GM20000 (cell line): ENCODE measurements around the gene SLC6A8.
A peak's percentile ranks its signal among the peaks of the same experiment; 100 is the strongest.

ENCODE experiments used
- DNase-seq: peaks from one replicate; pipeline ENCODE4 v3.0.0; 2012; ENCODE audit warnings: low spot score
- TF ChIP-seq, protein P1 (sequence below): IDR thresholded peaks from 2 replicates; pipeline ENCODE4 v1.5.1; 2012; ENCODE audit warnings: mild to moderate bottlenecking, control low read depth; ENCODE audit errors: extremely low read depth, missing control alignments

SLC6A8 gene

DNA sequence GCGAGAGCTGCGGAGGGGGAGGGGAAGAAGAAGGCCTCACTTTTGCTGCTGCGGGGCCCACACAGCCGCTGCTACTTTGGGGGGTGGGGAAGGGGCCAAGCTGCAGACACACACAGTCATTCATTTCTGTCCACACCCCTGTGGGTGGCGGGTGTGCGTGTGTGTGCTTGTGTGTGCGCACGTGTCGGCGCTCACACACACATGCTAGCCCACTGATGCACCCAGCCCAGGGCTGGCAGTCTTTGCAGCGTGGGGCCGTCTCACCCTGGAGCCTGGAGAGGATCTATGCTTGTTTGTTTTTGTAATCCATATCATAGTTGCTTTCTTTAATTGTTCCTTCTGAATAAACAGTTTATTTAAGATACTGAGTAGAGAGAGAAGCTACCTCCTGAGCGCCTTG, 36.8 kb upstream of the SLC6A8 start:
- TF ChIP-seq, protein P1, sequence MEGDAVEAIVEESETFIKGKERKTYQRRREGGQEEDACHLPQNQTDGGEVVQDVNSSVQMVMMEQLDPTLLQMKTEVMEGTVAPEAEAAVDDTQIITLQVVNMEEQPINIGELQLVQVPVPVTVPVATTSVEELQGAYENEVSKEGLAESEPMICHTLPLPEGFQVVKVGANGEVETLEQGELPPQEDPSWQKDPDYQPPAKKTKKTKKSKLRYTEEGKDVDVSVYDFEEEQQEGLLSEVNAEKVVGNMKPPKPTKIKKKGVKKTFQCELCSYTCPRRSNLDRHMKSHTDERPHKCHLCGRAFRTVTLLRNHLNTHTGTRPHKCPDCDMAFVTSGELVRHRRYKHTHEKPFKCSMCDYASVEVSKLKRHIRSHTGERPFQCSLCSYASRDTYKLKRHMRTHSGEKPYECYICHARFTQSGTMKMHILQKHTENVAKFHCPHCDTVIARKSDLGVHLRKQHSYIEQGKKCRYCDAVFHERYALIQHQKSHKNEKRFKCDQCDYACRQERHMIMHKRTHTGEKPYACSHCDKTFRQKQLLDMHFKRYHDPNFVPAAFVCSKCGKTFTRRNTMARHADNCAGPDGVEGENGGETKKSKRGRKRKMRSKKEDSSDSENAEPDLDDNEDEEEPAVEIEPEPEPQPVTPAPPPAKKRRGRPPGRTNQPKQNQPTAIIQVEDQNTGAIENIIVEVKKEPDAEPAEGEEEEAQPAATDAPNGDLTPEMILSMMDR, result no peak
- no peak for DNase-seq

DNA sequence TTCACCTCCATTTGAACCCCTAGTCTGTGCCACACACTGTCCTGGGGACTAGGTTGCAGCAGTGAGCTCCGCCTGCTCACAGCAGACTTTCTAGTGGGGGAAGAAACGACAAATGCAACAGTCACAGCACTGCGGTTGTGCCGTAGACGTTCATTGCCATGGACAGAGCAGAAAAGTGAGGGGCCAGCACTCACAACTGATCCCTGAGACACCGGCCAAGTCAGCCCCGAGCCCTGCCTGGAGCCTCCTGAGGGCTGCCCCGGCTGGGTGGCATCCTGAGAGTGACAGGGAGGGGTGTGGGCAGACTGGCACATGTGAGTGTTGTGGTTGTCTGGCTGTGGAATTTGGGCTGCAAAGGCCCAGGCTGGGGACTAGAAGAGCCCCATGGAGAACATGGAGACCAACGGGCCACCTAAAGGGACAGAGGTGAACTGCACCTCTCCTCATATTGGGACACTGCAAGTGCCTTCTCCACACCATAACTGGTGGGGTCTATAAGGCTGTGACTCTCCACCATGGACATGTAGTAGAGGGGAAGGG, 36.1 kb upstream of the SLC6A8 start:
- TF ChIP-seq, protein P1, result no peak
- DNase-seq, result peak; percentile 44

DNA sequence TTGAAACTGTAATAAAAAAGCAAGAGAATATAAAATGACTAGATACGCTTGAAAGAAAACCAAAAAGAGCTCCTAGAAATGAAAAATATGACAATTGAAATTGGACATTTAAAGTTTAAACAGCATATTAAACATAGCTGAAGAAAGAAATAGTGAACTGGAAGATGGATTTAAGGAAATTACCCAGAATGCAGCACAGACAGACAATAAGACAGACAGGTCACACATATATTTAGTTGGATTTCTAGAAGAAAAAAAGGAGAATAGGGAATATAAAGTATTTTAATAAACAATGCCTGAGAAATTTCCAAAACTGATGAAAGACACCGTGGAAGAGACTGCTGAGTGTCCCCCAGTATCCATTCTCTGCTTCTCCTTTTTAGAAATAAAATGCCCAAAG, 34.2 kb upstream of the SLC6A8 start:
- TF ChIP-seq, protein P1, result no peak
- DNase-seq, result no peak

GRCh38 chrX:153657161-153657560, 30.6 kb upstream of the SLC6A8 start:
- TF ChIP-seq, protein P1, result no peak
- DNase-seq, result no peak

GRCh38 chrX:153659268-153659667, 28.5 kb upstream of the SLC6A8 start:
- DNase-seq, result no peak
- TF ChIP-seq, protein P1, result no peak

DNA sequence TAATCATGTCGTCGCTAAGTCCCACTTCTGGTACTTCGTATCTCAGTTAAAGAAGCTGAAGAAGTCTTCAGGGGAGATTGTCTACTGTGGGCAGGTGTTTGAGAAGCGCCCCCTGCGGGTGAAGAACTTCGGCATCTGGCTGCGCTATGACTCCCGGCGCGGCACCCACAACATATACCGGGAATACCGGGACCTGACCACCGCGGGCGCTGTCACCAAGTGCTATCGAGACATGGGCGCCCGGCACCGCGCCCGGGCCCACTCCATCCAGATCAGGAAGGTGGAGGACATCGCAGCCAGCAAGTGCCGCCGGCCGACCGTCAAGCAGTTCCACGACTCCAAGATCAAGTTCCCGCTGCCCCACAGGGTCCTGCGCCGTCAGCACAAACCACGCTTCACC, 25.5 kb upstream of the SLC6A8 start:
- DNase-seq, result no peak
- TF ChIP-seq, protein P1, result peak; percentile 24

GRCh38 chrX:153665726-153666306, 21.9 kb upstream of the SLC6A8 start:
- TF ChIP-seq, protein P1, result no peak
- DNase-seq, result no peak
